Adrenal gland (tissue), 12 donors: ENCODE results near the gene AFF1. TPM values are rescaled to one million over a fixed set of nuclear protein-coding genes. Genes with fewer than 3 reads are reported as not detected.

Source experiments
- DNase-seq, 7 donors: peaks; one replicate each; pipeline ENCODE4 v3.0.0-alpha.2; 2019 to 2020
- H3K27ac ChIP-seq, 5 donors: fragments of 200-600 bp; sonication (generic) in 4 of 5; 1 replicate in 3 of 5; 2 replicates in 2 of 5; pipeline versions ENCODE4 v1.5.1 to v1.8.0; 2016 to 2020; ENCODE audit warnings: mild to moderate bottlenecking in 1 of 5
- H3K27me3 ChIP-seq: fragments of 200-600 bp; 2 replicates; pipeline ENCODE4 v1.8.0; 2021
- H3K36me3 ChIP-seq, 2 donors: fragments of 200-600 bp; replicated peaks in 1 of 2; 1 replicate in 1 of 2; 2 replicates in 1 of 2; pipeline versions ENCODE4 v1.5.1 to v1.8.0; 2018 to 2022
- H3K4me1 ChIP-seq, 2 donors: fragments of 200-600 bp; replicated peaks in 1 of 2; 1 replicate in 1 of 2; 2 replicates in 1 of 2; pipeline versions ENCODE4 v1.5.1 to v1.8.0; 2018 to 2021
- H3K4me3 ChIP-seq, 4 donors: fragments of 200-600 bp; sonication (generic) in 3 of 4; one replicate each; pipeline ENCODE4 v1.5.1; 2016 to 2018
- H3K9me3 ChIP-seq, 3 donors: fragments of 200-600 bp; sonication (generic) in 1 of 3; replicated peaks in 1 of 3; 1 replicate in 2 of 3; 2 replicates in 1 of 3; pipeline versions ENCODE4 v1.5.1 to v1.8.0; 2016 to 2021
- POLR2A ChIP-seq, 2 donors: fragments of 450-650 bp; IDR thresholded peaks; one replicate each; pipeline ENCODE4 v1.6.1; 2017; ENCODE audit warnings: antibody characterized with exemption in 2 of 2, mild to moderate bottlenecking in 2 of 2, moderate library complexity in 1 of 2
- WGBS, 4 donors: extraction: QIAGEN DNeasy Blood & Tissue Kit in 2 of 4; methylation state at CpG; one replicate each; pipeline versions ENCODE4 v1.1.5 to v1.1.7; 2013 to 2017; 5-methylcytosine and 5-hydroxymethylcytosine counted together
- intact Hi-C, 2 donors: fragments of 100-400 bp; cut with DNase I; formaldehyde crosslinking; loops; one replicate each; pipeline versions ENCODE4 v1.14.1 to v1.15.0; 2022 to 2023
- polyA plus RNA-seq, 3 donors: library from polyadenylated mRNA; stranded (reverse); fragments of 200-250 nt in 2 of 3; fragments of 350-450 nt in 1 of 3; fragmentation: Illumina TruSeq in 1 of 3; extraction: RNeasy Lipid Tissue Mini Kit (QIAGEN cat#74804) in 1 of 3; gene quantifications; one replicate each; pipeline ENCODE4 v1.2.3, GENCODE V29; 2013 to 2014
- total RNA-seq, 9 donors: library from RNA; depleted of rRNA in 4 of 9; stranded (reverse); fragments of >200 nt in 4 of 9; fragments of 120-200 nt in 1 of 9; fragmentation: NEBNext Ultra II Directional in 1 of 9; extraction: Animal tissue kit (Norgen Biotek cat#: 25700) in 1 of 9; gene quantifications; one replicate each; pipeline versions ENCODE4 v1.1.0 to v1.2.4, GENCODE V29; 2013 to 2023
- TF ChIP-seq, protein P1 (sequence below), 6 experiments: fragments of 450-650 bp in 4 of 6; fragments of 200-600 bp in 2 of 6; sonication (generic) in 1 of 6; IDR thresholded peaks; 1 replicate in 5 of 6; 2 replicates in 1 of 6; pipeline versions ENCODE4 v1.5.1 to v1.8.0; 2016 to 2021; ENCODE audit warnings: antibody characterized with exemption in 6 of 6, mild to moderate bottlenecking in 2 of 6, moderate library complexity in 1 of 6
- donor health status: healthy with polysubstance abuse.
- donor health status: Bipolar disorder and iron deficiency.
- donor health status: DM: yes; HTN: yes; CAD: no.
- donor health status: DM: no; HTN: no; CAD: no.
- donor health status: DM: no; HTN: no; CAD: no.
- donor health status: DM: yes; HTN: yes; CAD: no.

Gene AFF1
- total and polyA plus RNA-seq, 12 donors, result 9.9 to 109 (median 52.3) TPM

DNA sequence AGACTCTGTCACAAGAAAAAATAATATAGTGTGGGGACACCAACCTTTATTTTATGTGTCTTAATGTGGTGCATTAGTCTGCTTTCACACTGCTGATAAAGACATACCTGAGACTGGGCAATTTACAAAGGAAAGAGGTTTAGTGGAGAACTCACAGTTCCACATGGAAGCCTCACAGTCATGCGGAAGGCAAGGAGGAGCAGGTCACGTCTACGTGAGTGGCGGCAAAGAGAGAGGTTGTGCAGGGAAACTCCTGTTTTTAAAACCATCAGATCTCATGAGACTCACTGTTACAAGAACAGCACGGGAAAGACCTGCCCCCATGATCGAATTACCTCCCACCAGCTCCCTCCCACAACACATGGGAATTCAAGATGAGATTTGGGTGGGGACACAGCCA, 130.2 kb downstream of the AFF1 start:
- peaks cover 7 to 37% of the 10 kb centered on the region in 2 donors for H3K4me1 ChIP-seq
- intact Hi-C loops, result no loop called here

DNA sequence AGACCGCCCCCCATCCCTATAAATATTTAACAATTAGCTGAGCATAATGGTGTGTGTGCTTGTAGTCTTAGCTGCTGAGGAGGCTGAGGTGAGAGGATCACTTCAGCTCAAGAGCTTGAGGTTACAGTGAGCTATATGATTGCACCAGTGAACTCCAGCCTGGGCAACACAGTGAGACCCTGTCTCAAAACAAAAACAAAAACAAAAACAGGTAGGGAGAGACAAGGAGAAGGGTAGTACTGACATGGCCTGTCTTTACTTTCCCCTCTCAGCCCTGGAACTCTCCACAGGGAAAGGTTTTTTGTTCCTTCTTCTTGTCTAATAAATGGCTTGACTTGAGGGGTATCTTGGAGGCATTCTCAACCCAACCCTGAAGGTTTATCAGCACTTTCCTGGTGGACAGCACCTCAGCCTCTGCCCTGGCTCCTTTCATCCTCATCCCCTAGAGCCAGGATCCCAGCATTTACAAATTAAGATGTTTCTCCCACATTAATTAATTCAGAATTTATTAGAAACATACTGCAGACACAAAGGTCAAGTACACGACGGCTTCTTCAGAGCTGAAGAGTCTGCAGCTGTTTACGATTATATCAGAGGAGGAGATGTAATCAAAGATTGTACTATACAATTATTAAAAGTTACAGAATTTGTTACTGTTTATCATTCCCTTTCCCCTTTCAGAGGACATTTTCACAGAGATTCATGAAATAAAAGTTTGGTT, 131.8 kb downstream of the AFF1 start:
- peaks cover 0 to 2% of the 10 kb centered on the region in 2 donors for H3K36me3 ChIP-seq
- TF ChIP-seq POLR2A (IDR thresholded peaks at IDR 0.05), result no peak
- TF ChIP-seq, protein P1, sequence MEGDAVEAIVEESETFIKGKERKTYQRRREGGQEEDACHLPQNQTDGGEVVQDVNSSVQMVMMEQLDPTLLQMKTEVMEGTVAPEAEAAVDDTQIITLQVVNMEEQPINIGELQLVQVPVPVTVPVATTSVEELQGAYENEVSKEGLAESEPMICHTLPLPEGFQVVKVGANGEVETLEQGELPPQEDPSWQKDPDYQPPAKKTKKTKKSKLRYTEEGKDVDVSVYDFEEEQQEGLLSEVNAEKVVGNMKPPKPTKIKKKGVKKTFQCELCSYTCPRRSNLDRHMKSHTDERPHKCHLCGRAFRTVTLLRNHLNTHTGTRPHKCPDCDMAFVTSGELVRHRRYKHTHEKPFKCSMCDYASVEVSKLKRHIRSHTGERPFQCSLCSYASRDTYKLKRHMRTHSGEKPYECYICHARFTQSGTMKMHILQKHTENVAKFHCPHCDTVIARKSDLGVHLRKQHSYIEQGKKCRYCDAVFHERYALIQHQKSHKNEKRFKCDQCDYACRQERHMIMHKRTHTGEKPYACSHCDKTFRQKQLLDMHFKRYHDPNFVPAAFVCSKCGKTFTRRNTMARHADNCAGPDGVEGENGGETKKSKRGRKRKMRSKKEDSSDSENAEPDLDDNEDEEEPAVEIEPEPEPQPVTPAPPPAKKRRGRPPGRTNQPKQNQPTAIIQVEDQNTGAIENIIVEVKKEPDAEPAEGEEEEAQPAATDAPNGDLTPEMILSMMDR (IDR thresholded peaks at IDR 0.05), result no peak

More for the DNA sequence above, 130.2 kb downstream of the AFF1 start:
- Histone ChIP-seq H3K4me3 (no peak overlapping the region), H3K36me3 (peaks cover 0 to 2% of the 10 kb centered on the region in 2 donors), H3K27me3 (no peaks in the 10 kb centered on the region), H3K27ac (no peak overlapping the region), H3K9me3 (no peaks in the 10 kb centered on the region)
- TF ChIP-seq, protein P1 (IDR thresholded peaks at IDR 0.05), result no peak
- no peak for TF ChIP-seq POLR2A (IDR thresholded peaks at IDR 0.05)
- no peak for DNase-seq
- WGBS, 4 donors, result 78 to 81% (median 80%) methylated on average over 6 of the region's 6 CpGs

DNA sequence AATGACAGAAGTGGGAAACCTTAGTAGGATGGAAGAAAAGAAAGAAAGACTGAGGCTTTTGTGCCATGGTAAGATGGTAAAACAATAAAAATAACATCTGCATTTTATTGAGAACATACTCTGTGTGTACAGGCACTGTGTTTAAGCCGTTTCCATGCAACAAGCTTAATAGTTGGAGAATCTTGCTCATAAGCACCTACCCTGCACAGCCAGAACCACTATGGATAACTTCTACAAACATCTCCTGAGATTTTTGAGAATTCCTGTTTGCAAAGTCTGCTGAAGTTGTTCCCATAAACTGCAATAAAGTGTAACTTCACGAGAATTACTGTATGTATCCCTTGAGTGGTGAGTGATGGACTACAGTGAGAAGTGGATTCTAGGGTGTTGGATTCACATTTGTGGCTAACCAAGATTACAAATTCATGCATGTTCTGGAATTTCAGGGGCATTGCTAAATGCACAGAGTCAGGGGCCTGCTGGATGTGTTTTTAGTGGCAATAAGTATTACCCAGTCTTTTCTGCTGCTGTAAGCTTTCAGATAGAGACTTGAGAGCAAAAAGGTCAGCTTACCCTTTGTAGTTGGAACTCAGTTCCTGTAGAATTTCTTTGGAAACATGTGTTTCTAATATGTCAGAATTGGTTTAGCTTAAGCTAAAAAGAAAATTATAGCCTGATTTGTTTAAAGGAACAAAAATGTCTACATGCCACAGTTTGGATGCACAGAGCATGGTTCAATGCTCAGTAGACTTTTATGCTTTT, 132.5 kb downstream of the AFF1 start:
- no peak for DNase-seq
- peaks cover 0 to 2% of the 10 kb centered on the region in 2 donors for H3K36me3 ChIP-seq
- H3K4me1 ChIP-seq, result peaks cover 8 to 36% of the 10 kb centered on the region in 2 donors
- no peak overlapping the region for H3K4me3 ChIP-seq
- H3K27ac ChIP-seq, result no peak overlapping the region
- 78 to 85% (median 82%) methylated on average over 2 of the region's 2 CpGs for WGBS, 4 donors
- no peaks in the 10 kb centered on the region for H3K9me3 ChIP-seq
- H3K27me3 ChIP-seq, result no peaks in the 10 kb centered on the region
- TF ChIP-seq, protein P1 (IDR thresholded peaks at IDR 0.05), result no peak
- no peak for TF ChIP-seq POLR2A (IDR thresholded peaks at IDR 0.05)
- intact Hi-C loops, result no loop called here

More for the DNA sequence above, 131.8 kb downstream of the AFF1 start:
- no peak overlapping the region for H3K27ac ChIP-seq
- no peak overlapping the region for H3K4me3 ChIP-seq
- H3K9me3 ChIP-seq, result no peaks in the 10 kb centered on the region
- peaks cover 7 to 31% of the 10 kb centered on the region in 2 donors for H3K4me1 ChIP-seq
- DNase-seq, result no peak
- 69 to 77% (median 75%) methylated on average over 4 of the region's 4 CpGs for WGBS, 4 donors
- H3K27me3 ChIP-seq, result no peaks in the 10 kb centered on the region
- intact Hi-C loops, result no loop called here

DNA sequence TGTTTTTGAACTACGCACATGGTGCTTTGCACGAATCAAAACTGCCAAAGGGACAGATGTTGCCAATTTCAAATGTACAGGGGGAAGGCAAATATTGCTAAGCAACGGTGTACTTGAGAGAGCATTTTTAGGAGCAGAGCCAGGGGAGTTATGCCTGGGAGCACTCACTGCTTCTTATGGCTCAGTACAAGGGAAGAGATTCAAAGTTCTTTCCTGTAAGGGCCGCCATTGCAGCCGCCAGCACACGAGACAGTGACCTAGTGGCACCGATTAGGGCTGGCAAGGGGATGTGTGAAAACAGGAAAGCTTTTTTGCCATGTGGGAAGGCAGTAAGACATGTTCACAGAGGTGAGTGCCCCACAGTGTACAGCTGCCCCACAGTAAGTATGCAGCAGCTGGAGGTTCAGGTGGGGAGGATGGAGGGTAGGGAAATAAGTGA, 133.8 kb downstream of the AFF1 start:
- Histone ChIP-seq H3K27me3 (no peaks in the 10 kb centered on the region), H3K36me3 (peaks cover 0 to 2% of the 10 kb centered on the region in 2 donors), H3K27ac (no peak overlapping the region), H3K4me1 (peaks cover 19 to 49% of the 10 kb centered on the region in 2 donors), H3K9me3 (no peaks in the 10 kb centered on the region), H3K4me3 (no peak overlapping the region)
- DNase-seq, result no peak
- intact Hi-C loops, result no loop called here
- TF ChIP-seq, protein P1 (IDR thresholded peaks at IDR 0.05), result no peak
- no peak for TF ChIP-seq POLR2A (IDR thresholded peaks at IDR 0.05)
- WGBS, 4 donors, result 33 to 62% (median 51%) methylated on average over 6 to 7 of the region's 7 CpGs
